22Rv1 (cell line): Measurements from ENCODE around the gene RALGPS1.

Experiments used
- H3K27ac ChIP-seq: fragments of 450-650 bp; 2 replicates; pipeline ENCODE4 v1.5.1; 2017
- ZFX ChIP-seq: fragments of 450-650 bp; IDR thresholded peaks from 2 replicates; pipeline ENCODE4 v1.6.1; 2017; ENCODE audit warnings: antibody characterized with exemption, borderline replicate concordance
- TF ChIP-seq, protein P1 (sequence below): fragments of 450-650 bp; IDR thresholded peaks from 2 replicates; pipeline ENCODE4 v1.5.1; 2017; ENCODE audit warnings: mild to moderate bottlenecking

The RALGPS1 gene

DNA sequence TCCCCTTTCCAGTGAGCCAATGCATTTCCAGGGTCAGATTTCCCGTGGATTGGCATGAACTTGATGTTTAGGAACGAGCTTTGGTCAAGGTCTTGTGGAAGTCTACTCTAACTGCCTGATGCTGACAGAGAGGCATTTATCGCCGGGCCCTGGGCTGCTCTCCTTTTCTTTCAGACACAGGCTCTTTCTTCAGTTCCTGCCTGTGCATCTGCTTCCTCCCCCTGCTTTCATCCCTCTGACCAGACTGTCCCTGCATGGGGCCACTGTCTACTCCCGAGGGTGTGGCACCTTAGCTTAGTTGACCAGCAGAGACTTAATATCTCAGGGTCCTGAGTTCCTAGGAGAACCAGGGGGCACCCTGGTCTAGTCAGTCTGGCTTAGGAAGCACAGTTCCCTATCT is 41.2 kb downstream of the RALGPS1 start:
- TF ChIP-seq ZFX = no peak
- TF ChIP-seq, protein P1, sequence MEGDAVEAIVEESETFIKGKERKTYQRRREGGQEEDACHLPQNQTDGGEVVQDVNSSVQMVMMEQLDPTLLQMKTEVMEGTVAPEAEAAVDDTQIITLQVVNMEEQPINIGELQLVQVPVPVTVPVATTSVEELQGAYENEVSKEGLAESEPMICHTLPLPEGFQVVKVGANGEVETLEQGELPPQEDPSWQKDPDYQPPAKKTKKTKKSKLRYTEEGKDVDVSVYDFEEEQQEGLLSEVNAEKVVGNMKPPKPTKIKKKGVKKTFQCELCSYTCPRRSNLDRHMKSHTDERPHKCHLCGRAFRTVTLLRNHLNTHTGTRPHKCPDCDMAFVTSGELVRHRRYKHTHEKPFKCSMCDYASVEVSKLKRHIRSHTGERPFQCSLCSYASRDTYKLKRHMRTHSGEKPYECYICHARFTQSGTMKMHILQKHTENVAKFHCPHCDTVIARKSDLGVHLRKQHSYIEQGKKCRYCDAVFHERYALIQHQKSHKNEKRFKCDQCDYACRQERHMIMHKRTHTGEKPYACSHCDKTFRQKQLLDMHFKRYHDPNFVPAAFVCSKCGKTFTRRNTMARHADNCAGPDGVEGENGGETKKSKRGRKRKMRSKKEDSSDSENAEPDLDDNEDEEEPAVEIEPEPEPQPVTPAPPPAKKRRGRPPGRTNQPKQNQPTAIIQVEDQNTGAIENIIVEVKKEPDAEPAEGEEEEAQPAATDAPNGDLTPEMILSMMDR = no peak
- no peak overlapping the region for H3K27ac ChIP-seq

DNA sequence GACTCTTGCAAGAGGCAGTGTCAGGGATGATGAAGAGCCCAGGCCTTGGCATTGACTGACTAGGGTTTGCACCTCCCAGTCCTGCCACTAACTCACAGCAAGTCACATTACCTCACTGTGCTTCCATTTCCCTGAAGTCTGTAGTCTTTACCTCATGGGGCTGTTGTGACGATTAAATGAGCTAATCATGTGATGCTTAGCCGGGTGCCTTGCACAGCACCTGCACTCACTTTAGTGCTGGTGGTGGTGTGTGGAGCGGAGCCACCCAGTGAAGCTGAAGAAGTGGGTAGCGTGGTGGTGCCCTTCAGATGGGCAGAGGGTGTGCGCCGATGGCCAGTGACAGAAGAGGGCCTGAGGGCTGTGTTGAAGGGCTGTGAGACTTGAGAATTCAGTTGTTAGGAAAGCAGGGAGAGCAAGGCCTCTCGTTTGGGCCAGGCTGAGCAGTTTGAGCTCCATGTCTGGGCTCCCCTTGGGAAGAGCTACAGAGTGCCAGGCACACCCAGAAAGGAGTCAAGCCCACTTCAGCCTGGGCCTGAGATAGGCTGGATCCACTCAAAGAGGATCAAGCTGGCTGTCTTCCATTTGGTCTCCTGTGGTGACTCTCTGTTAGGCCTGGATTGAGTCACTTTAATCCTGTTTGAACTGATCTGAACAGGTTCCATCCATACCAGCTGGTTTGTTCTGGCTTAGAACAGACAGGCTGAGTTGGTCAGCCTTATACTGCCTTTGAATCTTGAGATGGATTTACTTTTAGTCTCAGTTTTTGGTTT is 42.5 kb downstream of the RALGPS1 start:
- H3K27ac ChIP-seq = no peak overlapping the region
- TF ChIP-seq, protein P1 = no peak
- TF ChIP-seq ZFX = no peak

DNA sequence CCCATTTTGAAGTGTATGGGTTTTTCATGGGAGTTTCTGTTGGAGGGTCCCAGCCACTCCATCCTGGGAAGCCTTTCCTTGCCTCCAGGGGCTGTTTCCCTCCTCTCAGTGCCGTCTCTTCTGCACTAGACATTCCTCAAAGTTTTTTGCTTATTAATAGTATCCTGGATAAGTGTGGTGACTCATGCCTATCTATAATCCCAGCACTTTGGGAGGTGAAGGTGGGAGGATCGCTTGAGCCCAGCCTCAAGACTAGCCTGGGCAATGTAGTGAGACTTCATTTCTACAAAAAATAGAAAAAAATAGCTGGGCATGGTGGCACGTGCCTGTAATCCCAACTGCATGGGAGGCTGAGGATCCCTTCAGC is 43.1 kb downstream of the RALGPS1 start:
- no peak overlapping the region for H3K27ac ChIP-seq
- TF ChIP-seq ZFX = no peak
- TF ChIP-seq, protein P1 = no peak

DNA sequence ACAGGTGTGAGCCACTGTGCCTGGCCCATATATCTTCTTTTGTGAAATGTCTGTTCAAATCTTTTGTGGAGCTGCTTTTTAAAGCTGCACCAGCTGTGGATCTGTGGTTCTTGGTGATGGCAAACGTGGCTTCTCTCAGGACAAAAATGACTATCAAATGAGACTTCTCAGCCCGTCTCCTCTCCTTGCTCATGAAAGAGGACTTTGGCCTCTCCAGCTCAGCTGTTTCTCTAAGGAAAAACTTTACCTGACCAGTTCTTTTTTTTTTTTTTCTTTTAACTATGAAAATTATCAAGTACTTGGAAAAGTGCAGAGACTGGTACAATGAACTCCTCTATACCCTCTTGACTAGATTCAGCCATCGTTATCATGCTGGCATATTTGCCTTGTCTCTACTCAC is 44.8 kb downstream of the RALGPS1 start:
- no peak overlapping the region for H3K27ac ChIP-seq
- TF ChIP-seq ZFX = no peak
- TF ChIP-seq, protein P1 = no peak

DNA sequence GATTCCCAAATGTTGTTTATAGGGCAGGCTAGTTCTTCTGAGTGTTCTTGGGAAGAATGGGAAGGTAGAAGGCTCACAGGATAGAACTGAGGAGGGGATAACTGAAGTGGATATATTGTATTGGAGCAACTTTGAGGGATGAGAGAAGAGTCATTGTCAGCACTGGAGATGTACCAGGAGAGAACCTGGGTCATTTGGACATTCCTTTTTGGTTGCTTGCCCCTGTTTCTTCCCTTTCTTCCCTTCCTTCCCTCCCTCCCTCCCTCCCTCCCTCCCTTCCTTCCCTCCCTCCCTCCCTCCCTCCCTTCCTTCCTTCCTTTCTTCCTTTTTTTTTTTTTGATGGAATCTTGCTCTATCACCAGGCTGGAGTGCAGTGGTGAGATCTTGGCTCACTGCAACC is 45.3 kb downstream of the RALGPS1 start:
- H3K27ac ChIP-seq = no peak overlapping the region
- TF ChIP-seq, protein P1 = no peak
- TF ChIP-seq ZFX = no peak

DNA sequence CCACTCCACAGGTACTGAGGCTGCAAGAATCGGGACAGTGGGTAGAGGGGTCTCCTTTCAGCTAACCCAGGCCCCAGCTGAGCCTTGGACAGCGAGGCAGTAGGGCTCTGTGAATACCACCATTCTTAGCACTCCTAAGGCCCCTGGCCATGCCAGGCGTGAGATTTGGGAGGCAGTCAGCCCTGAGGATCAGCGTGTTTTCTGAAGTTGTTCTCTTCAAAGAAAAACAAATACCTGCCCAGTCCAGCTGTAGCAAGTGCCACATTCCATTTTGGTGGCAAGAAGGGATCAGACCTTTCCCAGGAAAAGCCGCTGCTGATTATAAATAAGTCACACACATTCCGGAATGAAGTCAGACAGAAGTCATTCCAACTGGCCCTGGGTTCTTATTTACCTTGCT is 47.8 kb downstream of the RALGPS1 start:
- TF ChIP-seq, protein P1 = no peak
- TF ChIP-seq ZFX = no peak
- H3K27ac ChIP-seq = no peak overlapping the region

DNA sequence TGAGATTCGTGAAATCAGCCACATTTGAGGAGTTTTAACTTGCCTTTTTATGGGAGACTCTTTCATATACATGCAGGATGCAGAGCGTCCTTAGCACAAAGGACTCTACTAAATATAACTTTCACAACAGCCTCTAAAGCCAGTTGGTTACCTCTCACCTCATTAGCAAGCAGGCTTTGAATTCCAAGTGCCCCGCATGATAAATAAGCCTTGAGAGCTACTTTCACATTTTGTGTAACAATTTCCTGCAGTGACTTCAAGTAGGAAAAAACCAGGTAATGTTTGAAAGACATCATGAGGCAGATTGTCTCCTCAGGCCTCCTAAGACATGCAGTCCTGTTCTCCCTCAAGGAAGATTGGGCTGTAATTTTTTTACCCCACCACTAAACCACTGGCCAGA is 50.5 kb downstream of the RALGPS1 start:
- H3K27ac ChIP-seq = no peak overlapping the region
- TF ChIP-seq, protein P1 = no peak
- TF ChIP-seq ZFX = no peak
